ENCODE results near the gene ANKRD42. TPM values are rescaled to one million over a fixed set of nuclear protein-coding genes. Genes with fewer than 3 reads are reported as not detected.
"Not testable (repeated sequence)": the region's sequence is repeated elsewhere in the genome, so short reads cannot be mapped to it uniquely, and the experiment has no call there.

Gene ANKRD42
- total RNA-seq, 4 donors from 2014 or later, result 2.1 to 3.7 (median 3.4) TPM

GRCh38 chr11:83195649-83196048, 2.1 kb downstream of the ANKRD42 start:
- ATAC-seq, result no peak

GRCh38 chr11:83200035-83200434, 6.5 kb downstream of the ANKRD42 start:
- H3K27ac ChIP-seq, result no peak overlapping the region
- intact Hi-C loops (cut with DNase I; ENCODE audit: low total_unique reads), result no loop called here

More at GRCh38 chr11:83195649-83196048, 2.1 kb downstream of the ANKRD42 start:
- H3K27ac ChIP-seq, result no peak overlapping the region
- peaks cover 0 to 19% of the 10 kb centered on the region in 2 donors for H3K36me3 ChIP-seq
- no peaks in the 10 kb centered on the region for H3K9me3 ChIP-seq
- no peak for DNase-seq
- in situ Hi-C loops (cut with MboI; ENCODE audit: low sequenced_read_pairs in 4 of 4), result loop anchor here in 2 of 4 donors (10.0 kb wide), 1 partner anchor 291 kb away; the partner anchor contains the start of genes DDIAS (in 2 of the 2) and PRCP (in 2 of the 2)
- intact Hi-C loops (cut with DNase I; ENCODE audit: low total_unique reads), result no loop called here
- H3K27me3 ChIP-seq, result no peaks in the 10 kb centered on the region
- H3K4me1 ChIP-seq, result peaks cover 18 to 23% of the 10 kb centered on the region in 2 donors
- TF ChIP-seq CTCF (IDR thresholded peaks at IDR 0.05 in 4 of 5, conservative IDR thresholded peaks at IDR 0.05 in 1 of 5) (no peak), POLR2A (IDR thresholded peaks at IDR 0.05) (no peak)
- H3K4me3 ChIP-seq, result no peak overlapping the region

GRCh38 chr11:83205608-83206185, 12.2 kb downstream of the ANKRD42 start:
- Histone ChIP-seq H3K4me3 (no peak overlapping the region), H3K27me3 (no peaks in the 10 kb centered on the region), H3K4me1 (no peaks in the 10 kb centered on the region), H3K36me3 (no peaks in the 10 kb centered on the region), H3K27ac (no peak overlapping the region), H3K9me3 (no peaks in the 10 kb centered on the region)
- DNase-seq, result no peak
- TF ChIP-seq POLR2A (IDR thresholded peaks at IDR 0.05), result no peak
- TF ChIP-seq CTCF (IDR thresholded peaks at IDR 0.05 in 4 of 5, conservative IDR thresholded peaks at IDR 0.05 in 1 of 5), result no peak
- no peak for ATAC-seq
- in situ Hi-C loops (cut with MboI; ENCODE audit: low sequenced_read_pairs in 4 of 4) (no loop called here), intact Hi-C loops (cut with DNase I; ENCODE audit: low total_unique reads) (no loop called here)

More at GRCh38 chr11:83200035-83200434, 6.5 kb downstream of the ANKRD42 start:
- ATAC-seq (no peak), DNase-seq (no peak)
- H3K4me3 ChIP-seq, result no peak overlapping the region
- H3K36me3 ChIP-seq, result no peaks in the 10 kb centered on the region
- in situ Hi-C loops (cut with MboI; ENCODE audit: low sequenced_read_pairs in 4 of 4), result no loop called here
- peaks cover 4 to 5% of the 10 kb centered on the region in 2 donors for H3K4me1 ChIP-seq
- no peaks in the 10 kb centered on the region for H3K9me3 ChIP-seq
- H3K27me3 ChIP-seq, result no peaks in the 10 kb centered on the region
- no peak for TF ChIP-seq CTCF (IDR thresholded peaks at IDR 0.05 in 4 of 5, conservative IDR thresholded peaks at IDR 0.05 in 1 of 5)

- no peak for ATAC-seq
- no peaks in the 10 kb centered on the region for H3K36me3 ChIP-seq
- in situ Hi-C loops (cut with MboI; ENCODE audit: low sequenced_read_pairs in 4 of 4), result no loop called here
These were observed 12.7 kb downstream of the ANKRD42 start for GRCh38 chr11:83206221-83206620.

GRCh38 chr11:83206771-83207382, 13.4 kb downstream of the ANKRD42 start:
- H3K36me3 ChIP-seq; intact Hi-C loops (cut with DNase I; ENCODE audit: low total_unique reads); ATAC-seq; in situ Hi-C loops (cut with MboI; ENCODE audit: low sequenced_read_pairs in 4 of 4); H3K4me1 ChIP-seq; DNase-seq; H3K4me3 ChIP-seq; H3K27me3 ChIP-seq; H3K27ac ChIP-seq; H3K9me3 ChIP-seq: not testable (repeated sequence)

More at GRCh38 chr11:83206221-83206620, 12.7 kb downstream of the ANKRD42 start:
- intact Hi-C loops (cut with DNase I; ENCODE audit: low total_unique reads), result no loop called here
- Histone ChIP-seq H3K4me1 (no peaks in the 10 kb centered on the region), H3K9me3 (no peaks in the 10 kb centered on the region), H3K27me3 (no peaks in the 10 kb centered on the region), H3K27ac (no peak overlapping the region), H3K4me3 (no peak overlapping the region)
- DNase-seq, result no peak
- no peak for TF ChIP-seq CTCF (IDR thresholded peaks at IDR 0.05 in 4 of 5, conservative IDR thresholded peaks at IDR 0.05 in 1 of 5)
- TF ChIP-seq POLR2A (IDR thresholded peaks at IDR 0.05), result no peak
